K562 (cell line): ENCODE data around the gene DCLK2. TPM values are rescaled to one million over a fixed set of nuclear protein-coding genes. Genes with fewer than 3 reads are reported as not detected.

Source experiments
- ATAC-seq: fragments of 200-7000 bp; cut with Tn5 transposase; 3 replicates; pipeline ENCODE4 v1.9.1; 2020; ENCODE audit warnings: moderate library complexity
- BruUV-seq: library from RNA; stranded (reverse); fragments of 400-500 nt; replicated peaks from 2 replicates; lab custom pipeline; 2021; lab: Mats Ljungman, UMichigan
- CTCF ChIA-PET: fragments of 300-600 bp; formaldehyde crosslinking; extraction: SDS; loops from one replicate; lab custom pipeline; 2021; ENCODE audit warnings: low intra/inter-chr PET ratio; lab: Yijun Ruan, JAX
- POLR2A ChIA-PET: fragments of 300-600, 350-650 bp; sonication (Branson Sonifier 250); formaldehyde crosslinking; extraction: SDS; loops from one replicate; lab custom pipeline; 2021; ENCODE audit warnings: antibody characterized with exemption, inconsistent platforms; lab: Yijun Ruan, JAX
- DNase-seq, 4 experiments: peaks; one replicate each; pipeline versions ENCODE4 v3.0.0 to v3.0.0-alpha.2; 2011 to 2018; ENCODE audit warnings: low spot score in 3 of 4, mixed read lengths in 3 of 4; ENCODE audit errors: extremely low read depth in 1 of 4
- FAIRE-seq: peaks from 2 replicates; lab custom pipeline; 2011; peaks lifted over from hg19 to GRCh38; lab: Jason Lieb, UNC
- H2AFZ ChIP-seq: 2 replicates; pipeline ENCODE4 v1.6.0; 2011; ENCODE audit warnings: low read depth, low read length, control low read depth, inconsistent platforms
- H3K27ac ChIP-seq: fragments of 200-600 bp; 3 replicates; pipeline ENCODE4 v1.8.0; 2011; ENCODE audit warnings: low read depth, mild to moderate bottlenecking, control low read depth, inconsistent platforms, low read length, moderate library complexity, mixed read lengths; ENCODE audit errors: extremely low read depth
- H3K27me3 ChIP-seq, 2 experiments: fragments of 300-600 bp in 1 of 2; 2 replicates in 1 of 2; 3 replicates in 1 of 2; pipeline versions ENCODE4 v1.6.0 to v1.8.0; 2011; ENCODE audit warnings: inconsistent platforms in 2 of 2, low read length in 2 of 2, mild to moderate bottlenecking in 1 of 2, mixed read lengths in 1 of 2, moderate library complexity in 1 of 2; ENCODE audit not compliant: control insufficient read depth in 2 of 2, insufficient read depth in 2 of 2
- H3K36me3 ChIP-seq: fragments of 300-600 bp; 3 replicates; pipeline ENCODE4 v1.8.0; 2011; ENCODE audit warnings: mild to moderate bottlenecking, low read length, inconsistent platforms; ENCODE audit not compliant: control insufficient read depth, insufficient read depth
- H3K4me1 ChIP-seq, 2 experiments: fragments of 200-600 bp in 1 of 2; replicated peaks in 1 of 2; 2 replicates in 1 of 2; 3 replicates in 1 of 2; pipeline versions ENCODE4 v1.5.1 to v1.8.0; 2011; ENCODE audit warnings: inconsistent platforms in 2 of 2, low read length in 2 of 2, mild to moderate bottlenecking in 1 of 2, mixed read lengths in 1 of 2, moderate library complexity in 1 of 2; ENCODE audit not compliant: control insufficient read depth in 2 of 2, insufficient read depth in 2 of 2
- H3K4me2 ChIP-seq: 2 replicates; pipeline ENCODE4 v1.6.1; 2011; ENCODE audit warnings: low read length, control low read depth, inconsistent platforms, mixed read lengths; ENCODE audit not compliant: insufficient read depth
- H3K4me3 ChIP-seq: fragments of 200-600 bp; sonication (generic), shearing (Covaris generic); 2 replicates; pipeline ENCODE4 v1.5.1; 2016; ENCODE audit warnings: control low read depth, inconsistent platforms
- H3K79me2 ChIP-seq: fragments of 200-600 bp; 3 replicates; pipeline ENCODE4 v1.8.0; 2011; ENCODE audit warnings: low read length, inconsistent platforms; ENCODE audit not compliant: control insufficient read depth, insufficient read depth
- H3K9ac ChIP-seq, 2 experiments: 2 replicates each; pipeline versions ENCODE4 v1.6.0 to v1.6.1; 2011; ENCODE audit warnings: low read depth in 2 of 2, low read length in 2 of 2, control low read depth in 1 of 2, inconsistent platforms in 1 of 2, mild to moderate bottlenecking in 1 of 2, mixed read lengths in 1 of 2; ENCODE audit not compliant: insufficient read depth in 1 of 2
- H3K9me1 ChIP-seq: one replicate; pipeline ENCODE4 v1.6.0; 2011; ENCODE audit warnings: inconsistent platforms, mild to moderate bottlenecking, low read length, moderate library complexity; ENCODE audit not compliant: control insufficient read depth, insufficient read depth
- H3K9me3 ChIP-seq: replicated peaks from 2 replicates; pipeline ENCODE4 v1.5.1; 2011; ENCODE audit warnings: low read depth, low read length, inconsistent platforms; ENCODE audit not compliant: control insufficient read depth, insufficient read depth
- H4K20me1 ChIP-seq: replicated peaks from 2 replicates; pipeline ENCODE4 v1.6.1; 2011; ENCODE audit warnings: low read length, inconsistent platforms, mixed read lengths; ENCODE audit not compliant: control insufficient read depth, insufficient read depth
- ADNP ChIP-seq: fragments of 200-800 bp; sonication (Bioruptor generic); IDR thresholded peaks from 2 replicates; pipeline ENCODE4 v1.6.1; 2016; ENCODE audit warnings: missing genetic modification characterization, missing compliant biosample characterization
- ARHGAP35 ChIP-seq: fragments of 450-650 bp; IDR thresholded peaks from 2 replicates; pipeline ENCODE4 v1.6.1; 2018; ENCODE audit not compliant: partially characterized antibody
- CBFA2T2 ChIP-seq: fragments of 450-650 bp; conservative IDR thresholded peaks from 2 replicates; pipeline ENCODE4 v1.6.1; 2017; ENCODE audit warnings: mild to moderate bottlenecking
- ETS2 ChIP-seq: IDR thresholded peaks from 2 replicates; pipeline ENCODE4 v1.6.1; 2016; ENCODE audit warnings: borderline replicate concordance, missing genetic modification characterization, mild to moderate bottlenecking, moderate library complexity, missing compliant biosample characterization; ENCODE audit not compliant: poor library complexity, severe bottlenecking
- HBP1 ChIP-seq: fragments of 450-650 bp; formaldehyde crosslinking; IDR thresholded peaks from 2 replicates; pipeline ENCODE4 v1.4.0; 2022; ENCODE audit warnings: missing genetic modification characterization
- HDGF ChIP-seq: fragments of 450-650 bp; IDR thresholded peaks from 2 replicates; pipeline ENCODE4 v1.6.1; 2016
- MTA3 ChIP-seq: fragments of 450-650 bp; formaldehyde crosslinking; IDR thresholded peaks from 2 replicates; pipeline ENCODE4 v1.6.1; 2017; ENCODE audit warnings: mild to moderate bottlenecking, borderline replicate concordance
- NEUROD1 ChIP-seq: fragments of 150-350 bp; IDR thresholded peaks from 2 replicates; pipeline ENCODE4 v1.6.1; 2014; ENCODE audit warnings: borderline replicate concordance, low read length, low read depth; ENCODE audit not compliant: partially characterized antibody
- NFRKB ChIP-seq: fragments of 450-650 bp; IDR thresholded peaks from 2 replicates; pipeline ENCODE4 v1.6.1; 2016; ENCODE audit warnings: low read depth
- RNF2 ChIP-seq: sonication (generic); IDR thresholded peaks from 2 replicates; pipeline ENCODE4 v1.6.1; 2016
- SMARCB1 ChIP-seq: IDR thresholded peaks from 2 replicates; pipeline ENCODE4 v1.6.1; 2011; ENCODE audit warnings: improper control_type of control experiment, low read depth; ENCODE audit not compliant: insufficient read length
- WGBS: fragments of 100-300 bp; shearing (Covaris generic); methylation state at CpG from one replicate; pipeline ENCODE4 v1.1.6; 2016; ENCODE audit warnings: low coverage, mixed read lengths; ENCODE audit not compliant: insufficient coverage; ENCODE audit errors: missing lambda C conversion rate; 5-methylcytosine and 5-hydroxymethylcytosine counted together
- in situ Hi-C: fragments of 300-500 bp; cut with MboI; formaldehyde crosslinking; loops from 4 replicates; pipeline ENCODE4 v1.15.0; 2018; ENCODE audit warnings: inconsistent platforms, mixed read lengths
- intact Hi-C: fragments of 100-400 bp; cut with micrococcal nuclease; formaldehyde crosslinking; loops from 2 replicates; pipeline ENCODE4 v1.14.2; 2022
- polyA plus RNA-seq, 8 experiments: library from polyadenylated mRNA; depleted of rRNA in 4 of 8; stranded (reverse) in 5 of 8; unstranded in 3 of 8; fragments of >200 nt; fragmentation: Nextera tagmentation in 2 of 8; fragmentation: Illumina TruSeq in 1 of 8; extraction: Ambion mirVana in 2 of 8; extraction: Trizol in 1 of 8; gene quantifications; 2 replicates each; pipeline versions ENCODE4 v1.2.1 to v1.2.3, GENCODE V29; 2011 to 2014; ENCODE audit warnings: inconsistent platforms in 1 of 8, missing spikeins in 1 of 8
- total RNA-seq, 7 experiments: library from RNA; depleted of rRNA in 6 of 7; stranded (reverse); fragments of >200 nt in 6 of 7; fragmentation: Illumina TruSeq in 2 of 7; extraction: Trizol in 2 of 7; gene quantifications; 2 replicates each; pipeline versions ENCODE4 v1.2.1 to v1.2.3, GENCODE V29; 2011 to 2021; ENCODE audit warnings: low replicate concordance in 1 of 7
- TF ChIP-seq, protein P1 (sequence below): sonication (generic); formaldehyde crosslinking; IDR thresholded peaks from 2 replicates; pipeline ENCODE4 v1.8.1; 2022; ENCODE audit warnings: missing genetic modification reagents
- TF ChIP-seq, protein P2 (sequence below), 2 experiments: fragments of 200-800 bp in 1 of 2; sonication (Bioruptor generic) in 1 of 2; sonication (generic) in 1 of 2; formaldehyde crosslinking in 1 of 2; IDR thresholded peaks in 1 of 2; conservative IDR thresholded peaks in 1 of 2; 2 replicates each; pipeline versions ENCODE4 v1.5.0 to v1.6.1; 2016 to 2020; ENCODE audit warnings: missing compliant biosample characterization in 1 of 2, missing genetic modification characterization in 1 of 2, missing genetic modification reagents in 1 of 2

The DCLK2 gene
- total and polyA plus RNA-seq, 9 of the 15 experiments (the other 6 are each of a cell fraction or from before 2014, with no cell fraction given), result not detected

DNA sequence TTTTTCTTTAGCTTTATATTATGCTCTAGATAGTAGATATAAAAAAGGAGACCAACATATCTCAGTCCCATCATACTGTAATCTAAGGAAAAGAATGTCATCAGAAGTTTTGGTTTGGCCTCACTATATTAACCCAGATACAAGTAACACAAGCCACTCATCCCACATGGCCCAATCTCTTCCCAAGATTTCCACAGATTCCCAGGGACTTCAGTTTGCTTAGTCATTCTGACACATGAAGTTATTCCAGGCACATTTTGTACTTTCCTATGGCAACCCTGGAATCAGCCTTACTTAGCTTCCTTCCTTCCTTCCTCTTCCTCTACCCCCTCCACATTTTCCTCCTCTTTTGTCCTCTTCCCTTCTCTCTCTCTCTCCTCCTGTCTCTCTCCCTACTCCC, 21.7 kb upstream of the DCLK2 start:
- Histone ChIP-seq H3K4me1 (no peaks in the 10 kb centered on the region), H3K79me2 (no peaks in the 10 kb centered on the region), H3K27me3 (no peaks in the 10 kb centered on the region), H3K27ac (no peak overlapping the region), H3K4me3 (no peak overlapping the region), H3K4me2 (no peak overlapping the region), H3K9me3 (no peaks in the 10 kb centered on the region), H3K36me3 (no peaks in the 10 kb centered on the region), H4K20me1 (no peaks in the 10 kb centered on the region), H3K9me1 (no peaks in the 10 kb centered on the region), H2AFZ (no peak overlapping the region), H3K9ac (no peak overlapping the region)
- ATAC-seq (no peak), DNase-seq (no peak), FAIRE-seq (no peak)
- in situ Hi-C loops, result no loop called here
- BruUV-seq, result no TSS peak
- ChIA-PET CTCF (no interaction called here), POLR2A (no interaction called here)
- TF ChIP-seq RNF2 (no peak), ADNP (tag) (no peak), CBFA2T2 (no peak), NEUROD1 (no peak)
- TF ChIP-seq, protein P1, sequence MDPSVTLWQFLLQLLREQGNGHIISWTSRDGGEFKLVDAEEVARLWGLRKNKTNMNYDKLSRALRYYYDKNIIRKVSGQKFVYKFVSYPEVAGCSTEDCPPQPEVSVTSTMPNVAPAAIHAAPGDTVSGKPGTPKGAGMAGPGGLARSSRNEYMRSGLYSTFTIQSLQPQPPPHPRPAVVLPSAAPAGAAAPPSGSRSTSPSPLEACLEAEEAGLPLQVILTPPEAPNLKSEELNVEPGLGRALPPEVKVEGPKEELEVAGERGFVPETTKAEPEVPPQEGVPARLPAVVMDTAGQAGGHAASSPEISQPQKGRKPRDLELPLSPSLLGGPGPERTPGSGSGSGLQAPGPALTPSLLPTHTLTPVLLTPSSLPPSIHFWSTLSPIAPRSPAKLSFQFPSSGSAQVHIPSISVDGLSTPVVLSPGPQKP (CRISPR knock-in tag), result no peak
- intact Hi-C loops, result no loop called here

GRCh38 chr4:150061086-150061776, 17.0 kb upstream of the DCLK2 start:
- H3K9ac ChIP-seq, result no peak overlapping the region
- no TSS peak for BruUV-seq
- FAIRE-seq (no peak), DNase-seq (no peak), ATAC-seq (no peak)
- WGBS, result 13% methylated on average over 1 of the region's 1 CpG
- no peaks in the 10 kb centered on the region for H4K20me1 ChIP-seq
- no peak overlapping the region for H3K4me2 ChIP-seq
- intact Hi-C loops (no loop called here), in situ Hi-C loops (no loop called here)
- H3K27ac ChIP-seq, result no peak overlapping the region
- ChIA-PET POLR2A (no interaction called here), CTCF (no interaction called here)
- no peaks in the 10 kb centered on the region for H3K79me2 ChIP-seq
- H3K4me1 ChIP-seq, result no peaks in the 10 kb centered on the region
- no peaks in the 10 kb centered on the region for H3K27me3 ChIP-seq
- H3K4me3 ChIP-seq, result no peak overlapping the region
- H3K36me3 ChIP-seq, result no peaks in the 10 kb centered on the region
- H3K9me1 ChIP-seq, result no peaks in the 10 kb centered on the region
- H3K9me3 ChIP-seq, result no peaks in the 10 kb centered on the region
- no peak overlapping the region for H2AFZ ChIP-seq
- TF ChIP-seq HDGF (no peak), NFRKB (no peak), HBP1 (CRISPR knock-in tag) (no peak), ARHGAP35 (no peak), SMARCB1 (no peak), ETS2 (tag) (no peak), MTA3 (no peak)
- TF ChIP-seq, protein P2, sequence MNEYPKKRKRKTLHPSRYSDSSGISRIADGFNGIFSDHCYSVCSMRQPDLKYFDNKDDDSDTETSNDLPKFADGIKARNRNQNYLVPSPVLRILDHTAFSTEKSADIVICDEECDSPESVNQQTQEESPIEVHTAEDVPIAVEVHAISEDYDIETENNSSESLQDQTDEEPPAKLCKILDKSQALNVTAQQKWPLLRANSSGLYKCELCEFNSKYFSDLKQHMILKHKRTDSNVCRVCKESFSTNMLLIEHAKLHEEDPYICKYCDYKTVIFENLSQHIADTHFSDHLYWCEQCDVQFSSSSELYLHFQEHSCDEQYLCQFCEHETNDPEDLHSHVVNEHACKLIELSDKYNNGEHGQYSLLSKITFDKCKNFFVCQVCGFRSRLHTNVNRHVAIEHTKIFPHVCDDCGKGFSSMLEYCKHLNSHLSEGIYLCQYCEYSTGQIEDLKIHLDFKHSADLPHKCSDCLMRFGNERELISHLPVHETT (CRISPR knock-in tag; conservative IDR thresholded peaks at IDR 0.05 in 1 of 2, IDR thresholded peaks at IDR 0.05 in 1 of 2), result no peak
